ENCODE results near the gene ZSWIM6.
A peak's percentile ranks its signal among the peaks of the same experiment; 100 is the strongest.

GRCh38 chr5:61301341-61302199, 30.5 kb upstream of the ZSWIM6 start:
- TF ChIP-seq CTCF (IDR thresholded peaks at IDR 0.05) (no peak), JUNB (IDR thresholded peaks at IDR 0.05) (peak; percentile 75), JUN (IDR thresholded peaks at IDR 0.05) (peak in 1 of 2 experiments; percentile 79; a peak in 3 of 5 replicates), SMC3 (IDR thresholded peaks at IDR 0.05) (peak; percentile 20; the same call in 2 of the 3 replicates), RCOR1 (IDR thresholded peaks at IDR 0.05; ENCODE audit: low read depth, low read length) (no peak), FOSL2 (IDR thresholded peaks at IDR 0.05) (peak; percentile 87), FOSL2 (CRISPR knock-in tag; IDR thresholded peaks at IDR 0.05) (peak; percentile 98), KDM5A (IDR thresholded peaks at IDR 0.05) (no peak), POLR2A (IDR thresholded peaks at IDR 0.05; ENCODE audit: low read length) (no peak), SREBF2 (IDR thresholded peaks at IDR 0.05) (no peak), EP300 (IDR thresholded peaks at IDR 0.05) (peak; percentile 48 to 71; a peak in 2 of 5 replicates), MYC (IDR thresholded peaks at IDR 0.05; ENCODE audit: borderline replicate concordance, low read length) (no peak), TP53 (CRISPR knock-in tag; IDR thresholded peaks at IDR 0.05) (no peak)
- TF ChIP-seq, protein P1, sequence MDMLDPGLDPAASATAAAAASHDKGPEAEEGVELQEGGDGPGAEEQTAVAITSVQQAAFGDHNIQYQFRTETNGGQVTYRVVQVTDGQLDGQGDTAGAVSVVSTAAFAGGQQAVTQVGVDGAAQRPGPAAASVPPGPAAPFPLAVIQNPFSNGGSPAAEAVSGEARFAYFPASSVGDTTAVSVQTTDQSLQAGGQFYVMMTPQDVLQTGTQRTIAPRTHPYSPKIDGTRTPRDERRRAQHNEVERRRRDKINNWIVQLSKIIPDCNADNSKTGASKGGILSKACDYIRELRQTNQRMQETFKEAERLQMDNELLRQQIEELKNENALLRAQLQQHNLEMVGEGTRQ (IDR thresholded peaks at IDR 0.05), result no peak
